ENCODE data around the gene TIGAR.

Gene TIGAR

DNA sequence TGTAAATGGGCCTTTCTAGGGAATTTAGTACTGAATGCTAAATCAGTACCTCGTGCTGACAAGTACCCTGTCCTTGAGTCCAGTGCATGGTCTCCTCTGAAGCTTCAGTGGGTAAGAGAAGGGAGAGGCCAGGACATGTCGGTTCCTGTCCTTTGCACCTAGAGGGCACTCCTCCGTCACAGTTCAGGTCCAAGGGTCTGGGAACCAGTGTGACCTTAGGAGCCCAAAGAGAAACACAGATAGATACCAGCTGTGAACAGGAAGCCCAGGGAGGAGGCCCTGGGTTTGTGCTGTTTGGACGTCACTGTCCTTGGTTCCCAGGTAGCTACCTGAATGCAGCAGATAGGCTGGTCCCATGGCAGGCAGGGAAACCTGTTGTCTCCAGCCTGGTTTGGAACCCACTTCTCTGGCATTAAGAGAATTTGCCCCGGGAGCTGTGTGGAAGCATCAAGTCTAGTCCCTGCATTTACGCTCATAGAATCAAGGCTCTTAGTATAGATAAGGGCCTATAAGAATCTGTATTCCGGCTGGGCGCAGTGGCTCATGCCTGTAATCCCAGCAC is 62.4 kb downstream of the TIGAR start:
- no peak for DNase-seq

DNA sequence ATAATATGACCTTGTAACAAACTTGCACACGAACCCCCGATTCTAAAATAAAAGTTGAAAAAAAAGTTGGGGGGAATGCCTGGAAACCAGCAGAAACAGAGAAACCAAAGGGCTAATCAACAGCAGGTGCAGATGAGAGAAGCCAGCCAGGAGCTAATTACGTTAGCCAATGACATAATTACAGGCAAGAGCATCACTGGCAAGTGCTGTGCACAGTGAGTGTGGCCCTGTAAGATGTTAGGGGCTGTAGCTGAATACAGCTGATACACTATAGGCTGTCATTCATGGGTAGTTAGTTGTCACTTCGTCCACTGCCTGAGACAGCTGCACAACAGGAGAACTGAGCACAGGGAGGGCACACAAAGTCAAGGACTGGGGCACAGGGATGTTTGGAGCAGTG is 65.8 kb downstream of the TIGAR start:
- DNase-seq = no peak

DNA sequence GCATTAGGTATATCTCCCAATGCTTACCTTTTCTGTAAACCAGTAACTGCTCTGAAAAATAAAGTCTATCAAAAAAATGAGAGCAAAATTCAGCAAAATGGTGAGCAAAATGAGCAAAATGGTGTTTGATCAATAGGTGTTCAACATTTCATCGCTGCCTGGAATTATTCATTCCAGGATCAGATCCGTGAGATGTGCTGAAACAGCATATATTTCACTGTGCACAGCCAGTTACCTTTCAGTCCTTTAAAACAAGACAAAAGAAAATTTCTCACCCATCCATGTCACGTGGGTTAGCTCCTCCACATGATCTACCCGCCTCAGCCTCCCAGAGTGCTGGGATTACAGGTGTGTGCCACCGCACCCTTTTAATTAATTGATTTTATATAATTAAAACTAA is 66.6 kb downstream of the TIGAR start:
- DNase-seq = no peak

DNA sequence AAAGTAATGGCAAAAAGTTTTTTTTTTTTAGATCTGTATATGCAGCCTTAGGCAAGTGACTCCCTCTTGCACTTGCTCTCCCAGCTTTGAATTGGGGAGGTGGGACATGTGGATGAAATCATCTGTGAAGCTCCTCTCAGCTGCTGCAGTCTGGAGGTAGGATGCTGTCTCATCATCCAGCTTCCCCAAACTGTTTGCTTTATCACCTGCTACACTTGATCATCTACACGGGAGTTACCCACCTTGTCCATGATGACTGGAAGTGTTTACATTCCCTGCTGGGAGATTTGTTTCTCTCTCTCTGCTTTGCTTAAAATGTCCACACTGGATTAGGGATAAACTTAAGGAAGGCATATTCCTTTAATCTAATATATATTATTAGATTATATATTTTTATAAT is 67.0 kb downstream of the TIGAR start:
- DNase-seq = no peak

DNA sequence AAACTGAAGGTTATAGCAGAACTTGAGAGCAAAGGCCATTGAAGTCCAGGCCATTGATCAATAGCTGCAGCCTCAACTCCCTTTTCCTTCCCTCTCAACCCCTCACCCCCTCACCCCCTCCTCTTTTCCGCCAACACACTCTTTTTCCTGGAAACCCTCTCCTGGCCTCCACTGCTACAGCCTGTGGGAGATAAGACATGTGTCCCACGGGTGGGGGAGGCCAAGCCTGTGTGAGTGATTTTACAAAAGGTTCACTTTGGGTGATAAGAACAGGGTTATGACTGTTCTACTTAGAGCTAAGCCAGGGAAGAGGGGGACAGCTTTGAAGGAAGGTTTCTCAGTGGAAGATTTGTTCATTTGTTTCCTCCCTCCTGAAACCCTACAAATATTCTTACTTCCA is 67.6 kb downstream of the TIGAR start:
- no peak for DNase-seq

DNA sequence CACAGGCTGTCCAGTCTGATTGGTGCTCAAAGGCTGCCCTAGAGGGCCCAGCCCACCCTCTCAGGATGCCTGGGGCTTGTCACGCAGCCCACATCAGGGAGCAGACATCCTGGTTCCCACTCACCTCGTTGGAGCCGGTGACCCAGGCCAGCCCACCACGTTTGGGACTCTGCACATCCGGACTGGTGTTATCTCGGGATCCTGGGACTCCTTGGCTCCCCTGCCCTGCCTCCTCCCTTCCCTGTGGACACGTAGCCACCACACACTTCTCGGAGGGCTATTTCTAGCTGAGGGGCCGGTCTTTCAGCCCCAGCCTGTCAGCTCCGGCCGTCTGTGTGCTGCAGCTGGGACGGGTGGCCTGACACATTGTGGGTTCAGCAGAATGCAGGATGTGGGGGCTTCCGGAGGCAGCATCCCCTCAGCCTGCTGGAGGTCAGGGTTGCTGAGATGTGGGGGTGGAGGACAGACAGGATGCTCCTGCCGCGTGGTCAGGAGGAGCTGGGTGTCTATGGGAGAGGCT is 71.3 kb downstream of the TIGAR start:
- DNase-seq = no peak

DNA sequence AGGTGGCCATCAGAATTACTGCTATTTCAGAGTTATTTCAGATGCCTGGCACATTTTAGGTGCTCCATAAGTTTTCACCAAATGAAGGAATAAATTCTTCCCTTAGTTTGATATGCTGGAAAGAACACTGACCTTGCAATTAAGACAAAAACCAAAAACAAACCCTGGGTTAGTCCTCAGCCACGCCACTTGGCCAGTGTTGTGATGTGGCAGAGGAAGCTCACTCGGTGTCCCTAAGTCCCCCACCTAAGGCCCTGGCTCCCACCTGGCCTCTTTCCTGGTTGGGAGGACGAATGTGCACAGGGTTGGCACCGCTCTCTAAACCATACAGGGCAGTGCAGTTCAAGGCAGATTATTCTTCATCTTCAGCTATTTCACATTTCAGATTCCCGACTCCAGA is 72.2 kb downstream of the TIGAR start:
- no peak for DNase-seq

DNA sequence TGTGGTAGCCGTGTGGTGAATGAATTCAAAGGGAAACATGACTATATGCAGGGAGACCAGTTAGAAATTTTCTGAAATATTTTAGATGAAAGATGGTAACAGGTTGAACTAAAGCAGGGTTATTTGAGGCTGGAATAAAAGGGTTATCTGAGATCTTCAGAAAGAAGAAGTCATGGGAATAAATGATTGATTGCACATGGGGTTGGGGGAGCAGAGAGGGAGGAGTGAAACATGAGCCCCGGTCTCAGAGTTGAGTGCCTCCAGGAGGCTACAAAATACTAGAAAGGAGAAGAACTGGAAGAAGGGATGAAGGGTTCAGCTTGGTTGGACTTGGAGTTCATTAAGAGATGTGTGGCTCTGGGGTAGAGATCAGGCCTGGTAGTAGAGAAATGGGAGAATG is 74.8 kb downstream of the TIGAR start:
- DNase-seq = no peak

DNA sequence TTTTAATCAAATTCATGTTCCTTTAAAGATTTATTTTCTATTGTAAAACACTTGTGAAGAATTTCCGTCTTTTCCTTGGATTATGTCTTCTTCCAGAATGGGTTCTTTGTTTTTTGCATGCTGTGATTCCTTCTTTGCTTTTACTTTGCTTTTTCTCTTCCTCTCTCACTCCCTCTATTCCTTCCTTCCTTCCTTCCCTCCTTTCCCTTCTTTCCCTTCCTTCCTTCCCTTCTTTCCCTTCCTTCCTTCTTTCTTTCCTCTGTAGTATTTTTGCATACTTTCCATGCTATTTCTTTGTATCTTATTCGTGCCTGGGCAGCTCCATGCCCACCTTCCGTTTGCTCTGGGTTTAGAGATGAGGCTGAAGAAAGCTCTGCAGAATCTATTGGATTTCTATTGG is 80.1 kb downstream of the TIGAR start:
- no peak for DNase-seq

DNA sequence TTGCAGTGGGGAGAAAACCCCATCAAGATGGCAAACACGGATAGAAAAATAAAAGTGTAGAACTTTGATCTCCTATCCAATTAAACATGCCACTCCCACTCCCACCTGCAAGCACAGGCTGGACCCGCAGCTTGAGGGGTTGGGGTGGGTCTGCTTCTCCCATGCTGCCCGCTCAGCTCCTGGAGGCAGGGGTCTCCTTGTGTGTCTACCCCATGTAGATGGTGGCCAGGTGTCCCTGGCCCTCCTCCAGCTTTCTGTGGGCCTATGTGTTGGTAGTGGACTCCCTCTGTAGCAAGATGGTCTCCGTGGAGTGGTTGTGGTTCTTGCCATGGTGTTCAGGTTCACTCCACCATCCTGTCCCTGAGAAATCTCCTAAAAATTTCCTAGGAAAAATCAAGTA is 82.0 kb downstream of the TIGAR start:
- no peak for DNase-seq
